Naive B cell (primary cell): ENCODE measurements around the gene ITGB7. TPM values are rescaled to one million over a fixed set of nuclear protein-coding genes. Genes with fewer than 3 reads are reported as not detected.

ENCODE experiments used
- ATAC-seq, 2 donors: fragments of 150-1000 bp; cut with Tn5 transposase; 2 replicates each; pipeline ENCODE4 v1.10.0; 2021; ENCODE audit warnings: low read depth in 2 of 2, mild to moderate bottlenecking in 2 of 2, moderate library complexity in 2 of 2
- DNase-seq: peaks from one replicate; pipeline ENCODE4 v3.0.0; 2022
- H3K27ac Mint-ChIP-seq, 6 donors: one replicate each; pipeline ENCODE4 v1.8.0; 2020 to 2022; ENCODE audit warnings: mild to moderate bottlenecking in 6 of 6, mixed read lengths in 6 of 6, moderate library complexity in 5 of 6, inconsistent platforms in 2 of 6
- H3K27me3 Mint-ChIP-seq, 3 donors: one replicate each; pipeline ENCODE4 v1.8.0; 2021 to 2022; ENCODE audit warnings: mixed read lengths in 3 of 3, mild to moderate bottlenecking in 1 of 3
- H3K36me3 Mint-ChIP-seq, 2 donors: one replicate each; pipeline ENCODE4 v1.8.0; 2020 to 2022; ENCODE audit warnings: mixed read lengths in 2 of 2, inconsistent platforms in 1 of 2, mild to moderate bottlenecking in 1 of 2
- H3K4me1 Mint-ChIP-seq, 3 donors: one replicate each; pipeline ENCODE4 v1.8.0; 2020 to 2022; ENCODE audit warnings: mixed read lengths in 3 of 3, inconsistent platforms in 1 of 3, mild to moderate bottlenecking in 1 of 3, moderate library complexity in 1 of 3
- H3K4me3 Mint-ChIP-seq, 8 donors: one replicate each; pipeline ENCODE4 v1.8.0; 2020 to 2022; ENCODE audit warnings: mild to moderate bottlenecking in 8 of 8, mixed read lengths in 8 of 8, moderate library complexity in 8 of 8, inconsistent platforms in 2 of 8
- H3K9me3 Mint-ChIP-seq, 7 donors: one replicate each; pipeline ENCODE4 v1.8.0; 2020 to 2022; ENCODE audit warnings: mixed read lengths in 7 of 7, mild to moderate bottlenecking in 5 of 7, inconsistent platforms in 2 of 7, moderate library complexity in 1 of 7
- polyA plus RNA-seq, 6 donors: library from polyadenylated mRNA; unstranded; fragments of 300-500 nt; fragmentation: Illumina TruSeq; gene quantifications; one replicate each; pipeline ENCODE4 v1.2.3, GENCODE V29; 2021; ENCODE audit warnings: low read depth in 6 of 6

Gene ITGB7
- polyA plus RNA-seq, result 100 to 1,000 TPM in 1 of 6 donors, 10 to 100 TPM in 5; 63.2 to 174 (median 96.4) TPM

GRCh38 chr12:53207042-53207441 lies at the start of gene ITGB7:
TSS of gene ITGB7 (minus strand) at chr12:53207251. CDS start at chr12:53200443, 6,808 bp downstream.
- peaks cover 46 to 83% (median 50%) of the 10 kb centered on the region in 3 donors for H3K4me1 Mint-ChIP-seq
- no peaks in the 10 kb centered on the region for H3K27me3 Mint-ChIP-seq
- H3K4me3 Mint-ChIP-seq, result peak within 1 kb of the TSS; percentile 91 to 99 (median 96)
- peak; percentile 93 for ATAC-seq
- peak; percentile 73 for DNase-seq
- H3K36me3 Mint-ChIP-seq, result peaks cover 0 to 6% of the 10 kb centered on the region in 2 donors
- peak within 1 kb of the TSS; percentile 64 to 97 (median 94) for H3K27ac Mint-ChIP-seq
- H3K9me3 Mint-ChIP-seq, result no peaks in the 10 kb centered on the region

GRCh38 chr12:53255996-53256395 lies 48.9 kb upstream of the ITGB7 start:
- DNase-seq, result peak; percentile 75
- Mint-ChIP-seq H3K27me3 (no peaks in the 10 kb centered on the region), H3K9me3 (no peaks in the 10 kb centered on the region), H3K4me1 (peaks cover 48 to 75% (median 68%) of the 10 kb centered on the region in 3 donors), H3K36me3 (peaks cover 0 to 9% of the 10 kb centered on the region in 2 donors), H3K27ac (peak overlapping the region; percentile 87 to 97 (median 92)), H3K4me3 (peak overlapping the region; percentile 65 to 87 (median 83))
- peak; percentile 84 to 88 for ATAC-seq

GRCh38 chr12:53254816-53255545 lies 47.9 kb upstream of the ITGB7 start:
- Mint-ChIP-seq H3K9me3 (no peaks in the 10 kb centered on the region), H3K36me3 (peaks cover 0 to 9% of the 10 kb centered on the region in 2 donors), H3K27ac (peak overlapping the region in 4 of 6 donors; percentile 30 to 90 (median 80)), H3K27me3 (no peaks in the 10 kb centered on the region), H3K4me3 (peak overlapping the region in 7 of 8 donors; percentile 6 to 98 (median 68)), H3K4me1 (peaks cover 49 to 75% (median 68%) of the 10 kb centered on the region in 3 donors)
- ATAC-seq (no peak), DNase-seq (no peak)

- H3K4me1 Mint-ChIP-seq, result peaks cover 43 to 60% (median 54%) of the 10 kb centered on the region in 3 donors
- no peaks in the 10 kb centered on the region for H3K9me3 Mint-ChIP-seq
- DNase-seq (no peak), ATAC-seq (no peak)
- no peaks in the 10 kb centered on the region for H3K27me3 Mint-ChIP-seq
- H3K27ac Mint-ChIP-seq, result peak overlapping the region in 5 of 6 donors; percentile 25 to 92 (median 47)
- H3K36me3 Mint-ChIP-seq, result peaks cover 0 to 9% of the 10 kb centered on the region in 2 donors
- H3K4me3 Mint-ChIP-seq, result peak overlapping the region; percentile 18 to 98 (median 96)
These were observed 46.2 kb upstream of the ITGB7 start for GRCh38 chr12:53253298-53253697.

GRCh38 chr12:53252349-53252916 lies 45.4 kb upstream of the ITGB7 start:
- H3K4me1 Mint-ChIP-seq, result peaks cover 37 to 52% (median 48%) of the 10 kb centered on the region in 3 donors
- no peak for ATAC-seq
- no peaks in the 10 kb centered on the region for H3K9me3 Mint-ChIP-seq

GRCh38 chr12:53251477-53252348 lies 44.7 kb upstream of the ITGB7 start:
- peaks cover 0 to 9% of the 10 kb centered on the region in 2 donors for H3K36me3 Mint-ChIP-seq
- no peaks in the 10 kb centered on the region for H3K9me3 Mint-ChIP-seq
- peak overlapping the region; percentile 94 to 98 (median 96) for H3K4me3 Mint-ChIP-seq
- ATAC-seq, result peak; percentile 67 to 73
- H3K4me1 Mint-ChIP-seq, result peaks cover 37 to 50% (median 48%) of the 10 kb centered on the region in 3 donors
- peak; percentile 72 for DNase-seq
- peak overlapping the region; percentile 90 to 98 (median 94) for H3K27ac Mint-ChIP-seq
- no peaks in the 10 kb centered on the region for H3K27me3 Mint-ChIP-seq

More at GRCh38 chr12:53252349-53252916, 45.4 kb upstream of the ITGB7 start:
- peak overlapping the region; percentile 94 to 98 (median 96) for H3K4me3 Mint-ChIP-seq
- peaks cover 0 to 9% of the 10 kb centered on the region in 2 donors for H3K36me3 Mint-ChIP-seq
- no peak for DNase-seq
- H3K27me3 Mint-ChIP-seq, result no peaks in the 10 kb centered on the region
- peak overlapping the region; percentile 90 to 96 (median 93) for H3K27ac Mint-ChIP-seq

- Mint-ChIP-seq H3K4me3 (no peak overlapping the region), H3K27ac (no peak overlapping the region)
These were observed 38.2 kb upstream of the ITGB7 start for GRCh38 chr12:53245286-53245685.

GRCh38 chr12:53244337-53244736 lies 37.3 kb upstream of the ITGB7 start:
- no peak overlapping the region for H3K27ac Mint-ChIP-seq
- H3K36me3 Mint-ChIP-seq, result no peaks in the 10 kb centered on the region
- H3K27me3 Mint-ChIP-seq, result peaks cover 3 to 18% (median 14%) of the 10 kb centered on the region in 3 donors
- no peaks in the 10 kb centered on the region for H3K9me3 Mint-ChIP-seq
- DNase-seq (no peak), ATAC-seq (no peak)
- H3K4me1 Mint-ChIP-seq, result peaks cover 9 to 24% (median 20%) of the 10 kb centered on the region in 3 donors
- no peak overlapping the region for H3K4me3 Mint-ChIP-seq

More at GRCh38 chr12:53245286-53245685, 38.2 kb upstream of the ITGB7 start:
- DNase-seq, result no peak
- no peak for ATAC-seq
- Mint-ChIP-seq H3K36me3 (no peaks in the 10 kb centered on the region), H3K27me3 (peaks cover 3 to 18% (median 14%) of the 10 kb centered on the region in 3 donors), H3K4me1 (peaks cover 9 to 19% (median 15%) of the 10 kb centered on the region in 3 donors), H3K9me3 (no peaks in the 10 kb centered on the region)

GRCh38 chr12:53241623-53242412 lies 34.8 kb upstream of the ITGB7 start:
- Mint-ChIP-seq H3K36me3 (no peaks in the 10 kb centered on the region), H3K4me3 (no peak overlapping the region), H3K9me3 (no peaks in the 10 kb centered on the region), H3K27ac (peak overlapping the region in 1 of 6 donors; percentile 13), H3K4me1 (peaks cover 11 to 27% (median 27%) of the 10 kb centered on the region in 3 donors), H3K27me3 (peaks cover 3 to 18% (median 14%) of the 10 kb centered on the region in 3 donors)
- no peak for ATAC-seq
- no peak for DNase-seq

GRCh38 chr12:53239643-53240258 lies 32.7 kb upstream of the ITGB7 start:
- Mint-ChIP-seq H3K27me3 (peaks cover 3 to 18% (median 14%) of the 10 kb centered on the region in 3 donors), H3K4me1 (peaks cover 27 to 44% (median 43%) of the 10 kb centered on the region in 3 donors), H3K27ac (peak overlapping the region in 2 of 6 donors; percentile 54 to 76), H3K36me3 (no peaks in the 10 kb centered on the region), H3K4me3 (no peak overlapping the region), H3K9me3 (no peaks in the 10 kb centered on the region)
- DNase-seq (no peak), ATAC-seq (no peak)

- DNase-seq (no peak), ATAC-seq (peak; percentile 63 to 69)
- Mint-ChIP-seq H3K36me3 (no peaks in the 10 kb centered on the region), H3K4me3 (peak overlapping the region in 5 of 8 donors; percentile 3 to 63 (median 43)), H3K4me1 (peaks cover 40 to 56% (median 52%) of the 10 kb centered on the region in 3 donors), H3K9me3 (no peaks in the 10 kb centered on the region), H3K27me3 (peaks cover 0 to 25% (median 16%) of the 10 kb centered on the region in 3 donors), H3K27ac (peak overlapping the region in 3 of 6 donors; percentile 3 to 59 (median 52))
These were observed 29.5 kb upstream of the ITGB7 start for GRCh38 chr12:53236443-53237111.
